NCI-H2196 treated with DMSO at 0.1 percent for 48 hours (cell line): ENCODE measurements around the gene LYPD6B.

Experiments used
- DNase-seq: peaks from one replicate; lab custom pipeline; 2025; ENCODE audit not compliant: unreplicated experiment; lab: John Stamatoyannopoulos, UW

LYPD6B gene

GRCh38 chr2:149039213-149039724 is 770 bp downstream of the LYPD6B start:
- no peak for DNase-seq

GRCh38 chr2:149040451-149040850 is 2.0 kb downstream of the LYPD6B start:
- DNase-seq, result no peak

GRCh38 chr2:149041482-149041881 is 3.0 kb downstream of the LYPD6B start:
- no peak for DNase-seq

- DNase-seq, result no peak
Measured at GRCh38 chr2:149042881-149043280, 4.4 kb downstream of the LYPD6B start.

- DNase-seq, result no peak
Measured at GRCh38 chr2:149044500-149044899, 6.0 kb downstream of the LYPD6B start.

- no peak for DNase-seq
Measured at GRCh38 chr2:149047118-149047517, 8.6 kb downstream of the LYPD6B start.

GRCh38 chr2:149049142-149049541 is 10.6 kb downstream of the LYPD6B start:
- no peak for DNase-seq

GRCh38 chr2:149050188-149050587 is 11.7 kb downstream of the LYPD6B start:
- no peak for DNase-seq

GRCh38 chr2:149055751-149056150 is 17.3 kb downstream of the LYPD6B start:
- DNase-seq, result no peak

- no peak for DNase-seq
Measured at GRCh38 chr2:149056541-149057255, 18.2 kb downstream of the LYPD6B start.

- DNase-seq, result no peak
Measured at GRCh38 chr2:149057401-149057800, 18.9 kb downstream of the LYPD6B start.

- no peak for DNase-seq
Measured at GRCh38 chr2:149058936-149059335, 20.4 kb downstream of the LYPD6B start.

- no peak for DNase-seq
Measured at GRCh38 chr2:149059822-149060221, 21.3 kb downstream of the LYPD6B start.

GRCh38 chr2:149061133-149061745 is 22.7 kb downstream of the LYPD6B start:
- no peak for DNase-seq

GRCh38 chr2:149062531-149062930 is 24.0 kb downstream of the LYPD6B start:
- no peak for DNase-seq

- no peak for DNase-seq
Measured at GRCh38 chr2:149063177-149063576, 24.7 kb downstream of the LYPD6B start.

- DNase-seq, result no peak
Measured at GRCh38 chr2:149064365-149064841, 25.9 kb downstream of the LYPD6B start.

GRCh38 chr2:149064856-149065630 is 26.5 kb downstream of the LYPD6B start:
- no peak for DNase-seq

- DNase-seq, result no peak
Measured at GRCh38 chr2:149068225-149068995, 29.9 kb downstream of the LYPD6B start.

- DNase-seq, result no peak
Measured at GRCh38 chr2:149068996-149069888, 30.7 kb downstream of the LYPD6B start.
